GM19438 (cell line): ENCODE results near the gene RANBP3.
"Not testable (repeated sequence)": the region's sequence is repeated elsewhere in the genome, so short reads cannot be mapped to it uniquely, and the experiment has no call there.

ENCODE experiments used
- ATAC-seq: cut with Tn5 transposase; IDR thresholded peaks from one replicate; pipeline ENCODE4 v1.9.1; 2021; ENCODE audit warnings: low read depth; ENCODE audit not compliant: unreplicated experiment

The RANBP3 gene

GRCh38 chr19:5967994-5968430 lies 9.9 kb downstream of the RANBP3 start:
- no peak for ATAC-seq

- no peak for ATAC-seq
These were observed 10.4 kb downstream of the RANBP3 start for GRCh38 chr19:5967571-5967970.

GRCh38 chr19:5966941-5967340 lies 11.0 kb downstream of the RANBP3 start:
- ATAC-seq: no peak

GRCh38 chr19:5966215-5966614 lies 11.7 kb downstream of the RANBP3 start:
- no peak for ATAC-seq

- no peak for ATAC-seq
These were observed 12.9 kb downstream of the RANBP3 start for GRCh38 chr19:5964816-5965565.

- ATAC-seq: no peak
These were observed 14.1 kb downstream of the RANBP3 start for GRCh38 chr19:5963855-5964254.

GRCh38 chr19:5963259-5963658 lies 14.7 kb downstream of the RANBP3 start:
- ATAC-seq: not testable (repeated sequence)

GRCh38 chr19:5961969-5962945 lies 15.7 kb downstream of the RANBP3 start:
- no peak for ATAC-seq

GRCh38 chr19:5961641-5961968 lies 16.3 kb downstream of the RANBP3 start:
- ATAC-seq: not testable (repeated sequence)

- no peak for ATAC-seq
These were observed 17.6 kb downstream of the RANBP3 start for GRCh38 chr19:5960005-5961001.

- no peak for ATAC-seq
These were observed 18.5 kb downstream of the RANBP3 start for GRCh38 chr19:5959260-5960004.

- ATAC-seq: no peak
These were observed 19.2 kb downstream of the RANBP3 start for GRCh38 chr19:5958851-5959122.

- ATAC-seq: no peak
These were observed 19.7 kb downstream of the RANBP3 start for GRCh38 chr19:5958074-5958850.

- ATAC-seq: no peak
These were observed 20.8 kb downstream of the RANBP3 start for GRCh38 chr19:5957170-5957569.

- ATAC-seq: no peak
These were observed 21.2 kb downstream of the RANBP3 start for GRCh38 chr19:5956728-5957127.

- ATAC-seq: no peak
These were observed 21.6 kb downstream of the RANBP3 start for GRCh38 chr19:5956323-5956722.

- no peak for ATAC-seq
These were observed 22.4 kb downstream of the RANBP3 start for GRCh38 chr19:5955636-5955935.

GRCh38 chr19:5954293-5954692 lies 23.6 kb downstream of the RANBP3 start:
- ATAC-seq: no peak

- ATAC-seq: no peak
These were observed 24.2 kb downstream of the RANBP3 start for GRCh38 chr19:5953680-5954213.
